Smooth muscle cell (in vitro differentiated cells): Measurements from ENCODE around the gene LIG1. TPM values are rescaled to one million over a fixed set of nuclear protein-coding genes. Genes with fewer than 3 reads are reported as not detected.

Experiments
- DNase-seq: peaks from one replicate; lab custom pipeline; 2025; ENCODE audit not compliant: unreplicated experiment; lab: John Stamatoyannopoulos, UW
- H2AFZ ChIP-seq: fragments of 200-600 bp; sonication (generic); 2 replicates; pipeline ENCODE4 v1.6.0; 2016; ENCODE audit warnings: antibody characterized with exemption, low read depth, mild to moderate bottlenecking
- H3F3A ChIP-seq: fragments of 200-600 bp; sonication (generic); 2 replicates; pipeline ENCODE4 v1.6.0; 2017; ENCODE audit warnings: antibody characterized with exemption, low read depth
- H3K27ac ChIP-seq: fragments of 200-600 bp; sonication (generic); 2 replicates; pipeline ENCODE4 v1.5.1; 2016; ENCODE audit warnings: low read depth, mild to moderate bottlenecking
- H3K27me3 ChIP-seq: fragments of 200-600 bp; sonication (generic); 2 replicates; pipeline ENCODE4 v1.6.1; 2016; ENCODE audit warnings: low read depth, mild to moderate bottlenecking
- H3K36me3 ChIP-seq: fragments of 200-600 bp; sonication (generic); 2 replicates; pipeline ENCODE4 v1.5.1; 2016; ENCODE audit warnings: low read depth
- H3K4me1 ChIP-seq: fragments of 200-600 bp; sonication (generic); 2 replicates; pipeline ENCODE4 v1.5.1; 2016; ENCODE audit warnings: low read depth
- H3K4me2 ChIP-seq: fragments of 200-600 bp; sonication (generic); 2 replicates; pipeline ENCODE4 v1.6.0; 2016; ENCODE audit warnings: mild to moderate bottlenecking
- H3K4me3 ChIP-seq: fragments of 200-600 bp; sonication (generic); 2 replicates; pipeline ENCODE4 v1.5.1; 2016; ENCODE audit warnings: mild to moderate bottlenecking
- H3K79me2 ChIP-seq: fragments of 200-600 bp; sonication (generic); 2 replicates; pipeline ENCODE4 v1.6.0; 2016; ENCODE audit warnings: low read depth, mild to moderate bottlenecking
- H3K9ac ChIP-seq: fragments of 200-600 bp; sonication (generic); 2 replicates; pipeline ENCODE4 v1.6.0; 2016; ENCODE audit warnings: low read depth
- H3K9me3 ChIP-seq: fragments of 200-600 bp; sonication (generic); replicated peaks from 2 replicates; pipeline ENCODE4 v1.5.1; 2016; ENCODE audit warnings: low read depth
- H4K20me1 ChIP-seq: fragments of 200-600 bp; sonication (generic); 2 replicates; pipeline ENCODE4 v1.6.0; 2016; ENCODE audit warnings: low read depth
- WGBS: methylation state at CpG from one replicate; pipeline ENCODE4 v1.1.7; 2016; ENCODE audit warnings: low lambda C conversion rate; 5-methylcytosine and 5-hydroxymethylcytosine counted together
- polyA plus RNA-seq: library from polyadenylated mRNA; unstranded; fragments of >200 nt; fragmentation: Nextera tagmentation; extraction: Ambion mirVana; gene quantifications from 2 replicates; pipeline ENCODE4 v1.2.1, GENCODE V29; 2016
- total RNA-seq: library from RNA; depleted of rRNA; stranded (reverse); fragments of >200 nt; gene quantifications from 2 replicates; pipeline ENCODE4 v1.2.3, GENCODE V29; 2014
- TF ChIP-seq, protein P1 (sequence below): fragments of 200-600 bp; sonication (generic); IDR thresholded peaks from 2 replicates; pipeline ENCODE4 v1.5.1; 2017; ENCODE audit warnings: borderline replicate concordance, mild to moderate bottlenecking, antibody characterized with exemption; ENCODE audit not compliant: insufficient read depth, poor library complexity, severe bottlenecking

Gene LIG1
- total and polyA plus RNA-seq, 2 experiments from 2014 or later: 16.5 to 26.1 TPM

DNA sequence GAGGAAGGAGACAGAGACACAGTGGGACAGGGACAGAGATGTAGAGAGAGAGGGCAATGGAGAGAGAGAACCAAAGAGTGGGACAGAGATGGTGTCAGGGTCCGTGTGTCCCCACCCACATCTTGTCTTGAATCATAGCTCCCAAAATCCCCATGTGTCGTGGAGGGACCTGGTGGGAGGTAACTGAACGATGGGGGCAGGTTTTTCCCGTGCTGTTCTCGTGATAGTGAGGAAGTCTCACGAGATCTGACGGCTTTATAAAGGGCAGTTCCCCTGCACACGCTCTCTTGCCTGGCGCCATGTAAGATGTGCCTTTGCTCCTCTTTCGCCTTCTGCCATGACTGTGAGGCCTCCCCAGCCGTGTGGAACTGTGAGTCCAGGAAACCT, 52.0 kb downstream of the LIG1 start:
- no peak overlapping the region for H3K4me2 ChIP-seq
- no peak overlapping the region for H3K27ac ChIP-seq
- no peaks in the 10 kb centered on the region for H3K4me1 ChIP-seq
- H3K27me3 ChIP-seq: no peaks in the 10 kb centered on the region
- H3K9me3 ChIP-seq: no peaks in the 10 kb centered on the region
- no peaks in the 10 kb centered on the region for H4K20me1 ChIP-seq
- H3K36me3 ChIP-seq: no peaks in the 10 kb centered on the region
- no peak overlapping the region for H2AFZ ChIP-seq
- no peak overlapping the region for H3K9ac ChIP-seq
- DNase-seq: no peak
- no peaks in the 10 kb centered on the region for H3F3A ChIP-seq
- no peak overlapping the region for H3K4me3 ChIP-seq
- H3K79me2 ChIP-seq: no peaks in the 10 kb centered on the region
- TF ChIP-seq, protein P1, sequence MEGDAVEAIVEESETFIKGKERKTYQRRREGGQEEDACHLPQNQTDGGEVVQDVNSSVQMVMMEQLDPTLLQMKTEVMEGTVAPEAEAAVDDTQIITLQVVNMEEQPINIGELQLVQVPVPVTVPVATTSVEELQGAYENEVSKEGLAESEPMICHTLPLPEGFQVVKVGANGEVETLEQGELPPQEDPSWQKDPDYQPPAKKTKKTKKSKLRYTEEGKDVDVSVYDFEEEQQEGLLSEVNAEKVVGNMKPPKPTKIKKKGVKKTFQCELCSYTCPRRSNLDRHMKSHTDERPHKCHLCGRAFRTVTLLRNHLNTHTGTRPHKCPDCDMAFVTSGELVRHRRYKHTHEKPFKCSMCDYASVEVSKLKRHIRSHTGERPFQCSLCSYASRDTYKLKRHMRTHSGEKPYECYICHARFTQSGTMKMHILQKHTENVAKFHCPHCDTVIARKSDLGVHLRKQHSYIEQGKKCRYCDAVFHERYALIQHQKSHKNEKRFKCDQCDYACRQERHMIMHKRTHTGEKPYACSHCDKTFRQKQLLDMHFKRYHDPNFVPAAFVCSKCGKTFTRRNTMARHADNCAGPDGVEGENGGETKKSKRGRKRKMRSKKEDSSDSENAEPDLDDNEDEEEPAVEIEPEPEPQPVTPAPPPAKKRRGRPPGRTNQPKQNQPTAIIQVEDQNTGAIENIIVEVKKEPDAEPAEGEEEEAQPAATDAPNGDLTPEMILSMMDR: no peak
- WGBS: 87% methylated on average over 11 of the region's 11 CpGs

DNA sequence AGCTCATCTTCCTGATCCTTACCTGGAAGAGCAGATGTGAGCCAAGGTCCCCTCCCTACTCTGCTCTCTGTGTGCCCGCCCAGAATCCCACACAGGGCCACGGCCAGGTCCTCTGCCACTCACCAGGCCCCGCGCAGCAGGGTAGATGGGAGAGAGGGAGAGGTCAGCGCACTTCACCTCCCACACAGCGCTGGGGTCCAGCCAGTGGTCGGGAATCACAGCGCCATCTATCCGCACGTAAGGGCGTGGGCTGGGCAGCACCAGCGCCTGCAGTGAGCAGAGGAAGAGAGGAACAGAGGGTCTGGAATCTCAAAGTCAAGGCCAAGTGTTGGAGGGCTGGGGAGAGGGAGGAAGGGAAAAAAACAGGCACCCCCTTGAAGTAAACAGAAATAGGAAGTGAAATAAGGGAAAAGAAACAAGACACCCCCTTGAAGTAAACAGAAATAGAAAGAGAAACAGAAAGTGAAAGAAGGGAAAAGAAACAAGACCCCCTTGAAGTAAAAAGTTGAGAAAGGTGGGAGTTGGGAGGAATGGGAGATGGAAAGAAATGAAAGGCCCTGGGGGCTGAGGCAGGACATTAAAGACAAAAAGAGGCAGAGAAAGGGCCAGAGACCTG, 52.5 kb downstream of the LIG1 start:
- WGBS: 91% methylated on average over 12 of the region's 12 CpGs
- Histone ChIP-seq H3K79me2 (no peaks in the 10 kb centered on the region), H3K36me3 (no peaks in the 10 kb centered on the region), H3K27me3 (no peaks in the 10 kb centered on the region), H3K27ac (no peak overlapping the region), H3K9me3 (no peaks in the 10 kb centered on the region), H2AFZ (no peak overlapping the region), H4K20me1 (no peaks in the 10 kb centered on the region), H3K4me3 (no peak overlapping the region), H3K4me1 (no peaks in the 10 kb centered on the region), H3F3A (no peaks in the 10 kb centered on the region), H3K9ac (no peak overlapping the region), H3K4me2 (no peak overlapping the region)
- DNase-seq: no peak
- TF ChIP-seq, protein P1: no peak

DNA sequence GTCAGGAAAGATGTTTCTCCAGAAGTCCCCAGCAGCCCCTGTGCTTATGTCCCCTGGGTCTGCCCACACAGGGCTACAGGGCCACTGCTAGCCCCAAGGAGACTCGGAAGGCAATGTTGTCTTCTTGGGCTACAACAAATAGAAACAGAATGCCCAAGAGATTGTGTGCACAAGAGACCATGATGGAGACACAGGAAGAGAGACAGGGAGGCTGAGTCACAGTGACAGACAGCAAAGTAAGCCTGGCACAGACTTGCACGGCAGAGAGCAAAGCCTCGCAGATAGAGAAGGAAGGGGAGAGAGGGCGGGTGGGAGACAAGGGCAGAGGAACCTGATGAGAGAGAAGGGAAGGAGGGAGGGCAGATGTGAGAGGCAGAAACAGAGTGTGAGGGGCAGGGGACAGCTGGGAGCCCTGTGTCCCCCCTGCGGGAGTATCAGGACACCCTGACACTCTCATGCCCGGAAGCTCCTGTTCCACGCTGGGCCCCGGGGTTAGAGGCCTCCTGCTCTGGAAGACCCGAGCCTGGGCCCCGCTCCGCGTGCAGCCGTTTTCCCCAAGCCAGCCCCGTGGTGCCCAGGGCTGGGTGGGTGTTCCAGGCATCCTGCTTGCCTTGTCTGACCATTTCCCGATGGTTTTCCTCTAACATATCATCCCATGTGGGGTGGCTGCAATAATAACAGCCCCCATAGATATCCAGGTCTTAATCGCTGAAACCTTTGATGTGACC, 56.8 kb downstream of the LIG1 start:
- Histone ChIP-seq H3K36me3 (no peaks in the 10 kb centered on the region), H3K27ac (no peak overlapping the region), H3K4me3 (no peak overlapping the region), H3F3A (no peaks in the 10 kb centered on the region), H2AFZ (no peak overlapping the region), H3K27me3 (no peaks in the 10 kb centered on the region), H3K4me1 (no peaks in the 10 kb centered on the region), H3K79me2 (no peaks in the 10 kb centered on the region), H3K4me2 (no peak overlapping the region), H3K9ac (no peak overlapping the region), H4K20me1 (no peaks in the 10 kb centered on the region), H3K9me3 (no peaks in the 10 kb centered on the region)
- TF ChIP-seq, protein P1: no peak
- 76% methylated on average over 13 of the region's 16 CpGs for WGBS
- DNase-seq: no peak
